HUES48 (cell line): Measurements from ENCODE around the gene RFPL4AL1.
"Not testable (repeated sequence)": the region's sequence is repeated elsewhere in the genome, so short reads cannot be mapped to it uniquely, and the experiment has no call there.

ENCODE experiments used
- H3K27ac ChIP-seq: one replicate; pipeline ENCODE4 v1.7.0; 2013; ENCODE audit warnings: low read depth, low read length, inconsistent platforms
- H3K27me3 ChIP-seq: 2 replicates; pipeline ENCODE4 v1.6.1; 2013; ENCODE audit warnings: mild to moderate bottlenecking, low read length; ENCODE audit not compliant: control insufficient read depth, insufficient read depth
- H3K36me3 ChIP-seq: 2 replicates; pipeline ENCODE4 v1.6.1; 2013; ENCODE audit warnings: low read length; ENCODE audit not compliant: control insufficient read depth, insufficient read depth
- H3K4me1 ChIP-seq: 2 replicates; pipeline ENCODE4 v1.6.1; 2013; ENCODE audit warnings: mild to moderate bottlenecking, low read length; ENCODE audit not compliant: control insufficient read depth, insufficient read depth
- H3K4me3 ChIP-seq: 2 replicates; pipeline ENCODE4 v1.5.1; 2013; ENCODE audit warnings: mild to moderate bottlenecking, low read depth, low read length
- H3K9ac ChIP-seq: 2 replicates; pipeline ENCODE4 v1.6.1; 2013; ENCODE audit warnings: mild to moderate bottlenecking, low read depth, low read length, moderate library complexity
- H3K9me3 ChIP-seq: 2 replicates; pipeline ENCODE4 v1.6.1; 2013; ENCODE audit warnings: low read length; ENCODE audit not compliant: control insufficient read depth, insufficient read depth

The RFPL4AL1 gene

DNA sequence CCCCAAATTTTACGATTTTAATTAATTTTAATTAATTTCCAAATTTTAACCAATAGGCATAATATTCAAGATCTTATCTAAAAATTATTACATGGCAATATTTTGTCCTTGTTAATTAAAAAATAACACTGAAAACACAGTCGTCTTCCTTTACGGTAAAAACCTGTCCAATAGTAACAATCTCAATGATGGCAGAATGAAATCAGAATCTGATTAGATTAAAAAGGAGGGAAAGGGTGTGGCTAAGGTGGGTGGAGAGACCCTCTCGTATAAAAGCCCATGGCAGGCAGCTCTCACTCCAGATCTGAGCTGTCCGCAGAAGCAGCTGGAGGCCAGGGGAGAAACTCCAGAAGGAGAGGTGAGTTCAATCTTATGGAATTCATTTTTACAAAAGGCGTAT, at the start of gene RFPL4AL1:
TSS of gene RFPL4AL1 (plus strand) at position 301 of the 400 bp plus-strand sequence. CDS start 2,687 bp downstream, outside the sequence.
- H3K4me1 ChIP-seq, H3K4me3 ChIP-seq, H3K36me3 ChIP-seq, H3K27me3 ChIP-seq, H3K27ac ChIP-seq, H3K9ac ChIP-seq: not testable (repeated sequence)
- H3K9me3 ChIP-seq: peaks cover 57% of the 10 kb centered on the region

DNA sequence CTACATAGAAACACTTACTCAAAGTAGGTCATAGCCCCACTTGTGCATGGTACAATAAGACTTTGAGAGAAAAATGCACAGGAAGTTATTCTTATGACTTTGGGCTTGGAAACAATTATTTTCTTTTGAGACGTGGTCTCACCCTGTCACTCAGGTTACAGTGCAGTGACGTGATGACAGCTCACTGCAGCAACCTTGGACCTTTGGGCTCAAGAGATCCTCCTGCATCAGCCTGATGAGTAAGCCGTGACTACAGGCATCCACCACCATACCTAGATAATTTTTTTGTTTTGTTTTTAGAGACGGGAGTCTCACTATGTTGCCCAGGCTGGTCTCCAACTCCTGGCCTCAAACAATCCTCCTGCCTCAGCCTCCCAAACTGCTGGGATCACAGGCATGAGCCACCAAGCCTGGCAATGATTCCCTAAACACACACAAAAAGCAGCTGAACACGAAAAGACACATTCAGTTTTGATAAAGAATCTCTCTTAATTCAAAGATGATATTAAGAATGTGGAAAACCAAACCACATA, 48.6 kb upstream of the RFPL4AL1 start:
- no peak overlapping the region for H3K27ac ChIP-seq
- H3K9ac ChIP-seq: no peak overlapping the region
- no peak overlapping the region for H3K4me3 ChIP-seq
- H3K4me1 ChIP-seq: no peaks in the 10 kb centered on the region
- no peaks in the 10 kb centered on the region for H3K36me3 ChIP-seq
- H3K9me3 ChIP-seq: peaks cover 83% of the 10 kb centered on the region
- no peaks in the 10 kb centered on the region for H3K27me3 ChIP-seq

DNA sequence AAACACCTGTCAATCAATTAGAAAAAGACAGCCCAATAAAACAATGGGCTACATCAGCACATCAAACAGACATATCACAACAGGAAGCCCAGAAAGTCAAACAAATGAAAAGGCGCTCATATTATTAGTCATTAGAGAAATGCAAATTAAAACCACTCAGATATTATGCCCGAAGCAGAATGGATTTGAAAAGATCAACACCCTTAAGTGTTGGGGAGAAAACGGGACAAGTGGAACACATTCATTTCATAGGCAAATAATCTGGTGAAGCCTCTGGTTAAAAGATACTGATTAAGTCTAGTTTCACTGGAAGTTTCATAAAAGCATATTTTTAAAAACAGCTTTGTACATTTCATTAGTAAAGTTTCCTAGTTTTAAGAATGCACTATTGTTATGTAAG, 48.1 kb upstream of the RFPL4AL1 start:
- Histone ChIP-seq H3K9ac (no peak overlapping the region), H3K4me3 (no peak overlapping the region), H3K27ac (no peak overlapping the region), H3K27me3 (no peaks in the 10 kb centered on the region), H3K9me3 (peaks cover 82% of the 10 kb centered on the region), H3K36me3 (no peaks in the 10 kb centered on the region), H3K4me1 (no peaks in the 10 kb centered on the region)

DNA sequence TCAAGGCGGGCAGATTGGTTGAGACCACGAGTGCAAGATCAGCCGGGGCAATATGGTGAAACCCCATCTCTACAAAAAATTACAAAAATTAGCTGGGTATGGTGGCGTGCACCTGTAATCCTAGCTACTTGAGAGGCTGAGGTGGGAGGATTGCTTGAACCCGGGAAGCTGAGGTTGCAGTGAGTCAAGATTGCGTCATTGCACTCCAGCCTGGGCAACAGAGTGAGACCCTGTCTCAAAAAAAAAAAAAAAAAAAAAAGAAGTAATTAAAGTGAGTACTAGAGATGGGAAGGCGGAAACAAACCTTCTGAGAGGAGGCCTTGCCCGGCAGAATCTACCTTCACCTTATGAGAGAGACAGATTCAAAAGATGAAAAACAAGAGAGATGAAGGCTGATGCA, 45.4 kb upstream of the RFPL4AL1 start:
- H3K36me3 ChIP-seq: no peaks in the 10 kb centered on the region
- no peak overlapping the region for H3K4me3 ChIP-seq
- H3K9ac ChIP-seq: no peak overlapping the region
- H3K27me3 ChIP-seq: no peaks in the 10 kb centered on the region
- H3K4me1 ChIP-seq: no peaks in the 10 kb centered on the region
- H3K27ac ChIP-seq: no peak overlapping the region
- peaks cover 88% of the 10 kb centered on the region for H3K9me3 ChIP-seq

DNA sequence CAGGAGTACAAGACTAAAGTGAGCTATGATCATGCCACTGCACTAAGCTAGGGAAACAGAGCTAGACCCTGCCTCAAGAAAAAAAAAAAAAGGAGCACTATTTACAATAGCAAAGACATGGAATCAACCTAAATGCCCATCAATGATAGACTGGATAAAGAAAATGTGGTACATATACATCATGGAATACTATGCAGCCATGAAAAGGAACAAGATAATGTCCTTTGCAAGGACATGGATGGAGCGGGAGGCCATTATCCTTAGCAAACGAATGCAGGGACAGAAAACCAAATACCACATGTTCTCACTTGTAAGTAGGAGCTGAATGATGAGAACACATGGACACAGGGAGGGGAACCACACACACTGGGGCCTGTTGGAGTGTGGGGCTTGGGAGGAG, 38.5 kb upstream of the RFPL4AL1 start:
- not testable (repeated sequence) for H3K36me3 ChIP-seq, H3K27me3 ChIP-seq, H3K27ac ChIP-seq, H3K4me1 ChIP-seq, H3K4me3 ChIP-seq, H3K9ac ChIP-seq
- peaks cover 79% of the 10 kb centered on the region for H3K9me3 ChIP-seq

DNA sequence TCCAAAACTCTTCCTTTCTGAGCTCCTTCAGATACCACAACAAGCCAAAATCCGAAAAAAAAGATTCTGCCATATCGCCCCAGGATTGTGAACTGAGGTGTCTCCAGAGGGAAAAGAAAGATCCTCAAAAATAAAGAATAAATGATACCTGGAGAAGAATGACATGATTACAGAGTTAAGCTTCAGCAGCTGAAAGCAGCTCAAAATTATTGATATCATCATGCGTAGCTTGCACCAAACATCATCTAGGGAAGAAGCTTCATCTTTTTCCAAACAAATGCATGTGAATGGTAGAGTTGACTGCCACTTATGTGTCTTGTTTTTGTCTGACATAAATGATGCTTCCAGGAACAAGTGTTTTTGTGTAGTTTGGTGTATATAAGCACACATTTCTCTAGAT, 30.6 kb upstream of the RFPL4AL1 start, which contains the start of gene NLRP9:
TSS of gene NLRP9 (minus strand) at position 101 of the 400 bp plus-strand sequence. CDS start at position 73, 28 bp downstream.
- no peaks in the 10 kb centered on the region for H3K36me3 ChIP-seq
- no peak within 1 kb of the TSS for H3K4me3 ChIP-seq
- H3K9ac ChIP-seq: no peak within 1 kb of the TSS
- peaks cover 61% of the 10 kb centered on the region for H3K9me3 ChIP-seq
- no peaks in the 10 kb centered on the region for H3K4me1 ChIP-seq
- no peaks in the 10 kb centered on the region for H3K27me3 ChIP-seq
- H3K27ac ChIP-seq: no peak within 1 kb of the TSS

DNA sequence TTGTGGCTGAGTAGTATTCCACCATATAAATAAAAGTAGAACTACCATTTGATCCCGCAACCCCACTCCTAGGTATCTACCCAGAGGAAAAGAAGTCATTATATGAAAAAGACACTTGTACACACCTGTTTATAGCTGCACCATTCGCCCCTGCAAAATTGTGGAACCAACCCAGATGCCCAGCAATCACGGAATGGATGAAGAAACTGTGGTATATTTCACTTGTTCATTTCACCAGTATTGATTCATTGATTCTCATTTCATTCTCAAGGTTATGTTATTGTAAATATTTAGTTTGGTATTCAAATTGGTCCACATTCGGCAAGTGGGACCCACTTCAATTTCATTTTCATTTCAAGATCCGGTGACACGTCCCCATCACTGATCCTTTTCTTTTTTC, 18.2 kb upstream of the RFPL4AL1 start:
- H3K9ac ChIP-seq: no peak overlapping the region
- no peaks in the 10 kb centered on the region for H3K27me3 ChIP-seq
- H3K9me3 ChIP-seq: peaks cover 81% of the 10 kb centered on the region

DNA sequence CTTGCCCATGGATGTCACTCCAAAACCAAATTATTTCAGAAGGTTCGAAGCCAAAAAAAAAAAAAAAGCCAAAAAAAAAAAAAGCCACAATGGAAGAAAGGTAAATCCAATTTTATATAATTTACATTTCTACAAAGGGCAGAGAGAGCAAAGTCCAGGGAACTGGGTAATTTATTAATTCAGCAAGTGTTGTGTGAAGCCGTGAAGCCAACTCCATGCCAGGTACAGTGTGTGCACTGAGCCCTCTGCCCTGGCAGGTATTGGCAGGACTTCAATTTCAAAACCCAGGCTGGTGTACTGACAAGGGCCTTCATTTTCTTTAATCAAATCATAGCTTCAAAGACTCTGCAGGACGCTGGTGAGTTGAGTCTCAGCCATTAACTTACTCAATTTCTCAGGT, 15.5 kb upstream of the RFPL4AL1 start:
- H3K27ac ChIP-seq: no peak overlapping the region
- no peaks in the 10 kb centered on the region for H3K27me3 ChIP-seq
- H3K36me3 ChIP-seq: no peaks in the 10 kb centered on the region
- no peak overlapping the region for H3K9ac ChIP-seq
- no peak overlapping the region for H3K4me3 ChIP-seq
- H3K4me1 ChIP-seq: no peaks in the 10 kb centered on the region
- H3K9me3 ChIP-seq: peaks cover 74% of the 10 kb centered on the region

More for the DNA sequence above, 18.2 kb upstream of the RFPL4AL1 start:
- H3K27ac ChIP-seq: no peak overlapping the region
- H3K36me3 ChIP-seq: no peaks in the 10 kb centered on the region
- H3K4me1 ChIP-seq: no peaks in the 10 kb centered on the region
- no peak overlapping the region; the same call in 1 of the 2 replicates for H3K4me3 ChIP-seq

DNA sequence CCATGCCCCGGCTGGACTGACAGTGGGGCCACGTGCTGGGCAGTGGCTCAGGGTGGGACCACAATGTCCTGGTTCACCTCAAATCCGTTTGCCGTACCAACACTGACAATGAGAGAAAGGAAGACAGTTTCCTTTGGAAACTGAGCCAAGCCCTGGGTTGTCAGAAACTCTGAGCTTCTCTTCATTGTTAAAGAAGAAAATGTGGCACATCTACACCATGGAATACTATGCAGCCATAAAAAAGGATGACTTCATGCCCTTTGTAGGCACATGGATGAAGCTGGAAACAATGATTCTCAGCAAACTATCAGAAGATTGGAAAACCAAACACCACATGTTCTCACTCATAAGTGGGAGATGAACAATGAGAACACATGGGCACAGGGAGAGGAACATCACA, 12.1 kb upstream of the RFPL4AL1 start:
- not testable (repeated sequence) for H3K4me3 ChIP-seq, H3K27ac ChIP-seq, H3K9ac ChIP-seq, H3K4me1 ChIP-seq, H3K27me3 ChIP-seq, H3K36me3 ChIP-seq
- H3K9me3 ChIP-seq: peaks cover 63% of the 10 kb centered on the region

DNA sequence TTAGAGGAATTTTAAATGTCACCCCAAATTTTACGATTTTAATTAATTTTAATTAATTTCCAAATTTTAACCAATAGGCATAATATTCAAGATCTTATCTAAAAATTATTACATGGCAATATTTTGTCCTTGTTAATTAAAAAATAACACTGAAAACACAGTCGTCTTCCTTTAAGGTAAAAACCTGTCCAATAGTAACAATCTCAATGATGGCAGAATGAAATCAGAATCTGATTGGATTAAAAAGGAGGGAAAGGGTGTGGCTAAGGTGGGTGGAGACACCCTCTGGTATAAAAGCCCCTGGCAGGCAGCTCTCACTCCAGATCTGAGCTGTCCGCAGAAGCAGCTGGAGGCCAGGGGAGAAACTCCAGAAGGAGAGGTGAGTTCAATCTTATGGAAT, 10.1 kb upstream of the RFPL4AL1 start, which contains the start of gene RFPL4A:
TSS of gene RFPL4A (plus strand) at position 301 of the 400 bp plus-strand sequence. CDS start 2,704 bp downstream, outside the sequence.
- H3K4me1 ChIP-seq, H3K27me3 ChIP-seq, H3K36me3 ChIP-seq, H3K4me3 ChIP-seq, H3K9ac ChIP-seq, H3K27ac ChIP-seq: not testable (repeated sequence)
- H3K9me3 ChIP-seq: peaks cover 51% of the 10 kb centered on the region

DNA sequence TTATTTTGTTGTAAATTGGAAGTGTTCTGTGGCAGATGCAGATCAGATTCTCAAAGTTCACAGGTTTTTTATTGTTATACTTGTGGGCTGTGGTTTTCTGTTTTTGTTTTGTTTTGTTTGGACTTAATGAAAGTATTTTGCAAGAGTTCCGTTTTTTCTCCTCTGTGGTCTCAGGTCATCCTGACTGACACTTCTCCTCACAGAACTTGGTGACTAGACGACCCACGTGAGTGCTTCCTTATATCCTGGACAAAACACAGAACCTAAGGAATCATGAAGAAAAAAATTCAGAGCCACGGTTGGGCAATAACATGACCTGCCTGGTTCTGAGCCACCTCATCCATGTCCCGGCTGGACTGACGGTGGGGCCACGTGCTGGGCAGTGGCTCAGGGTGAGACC, 2.5 kb upstream of the RFPL4AL1 start:
- Histone ChIP-seq H3K36me3 (no peaks in the 10 kb centered on the region), H3K9me3 (peaks cover 58% of the 10 kb centered on the region), H3K4me3 (0 out of 2 replicates have a peak overlapping the region, but pooled peaks have one; percentile 26), H3K9ac (no peak overlapping the region), H3K27ac (no peak overlapping the region), H3K27me3 (no peaks in the 10 kb centered on the region), H3K4me1 (no peaks in the 10 kb centered on the region)
